CD4-positive, alpha-beta T cell (primary cell): ENCODE measurements around the gene SULT4A1. TPM values are rescaled to one million over a fixed set of nuclear protein-coding genes. Genes with fewer than 3 reads are reported as not detected.

ENCODE experiments used
- ATAC-seq: fragments of 200-7000 bp; cut with Tn5 transposase; one replicate; pipeline ENCODE4 v1.10.0; 2022; ENCODE audit warnings: mild to moderate bottlenecking; ENCODE audit not compliant: poor library complexity
- CTCF ChIA-PET: fragments of 350-600 bp; sonication (Branson Sonifier 250); formaldehyde crosslinking; loops from one replicate; lab custom pipeline; 2021; ENCODE audit warnings: antibody characterized with exemption, inconsistent platforms; lab: Charles Lee
- POLR2A ChIA-PET: fragments of 350-600 bp; sonication (Branson Sonifier 250); formaldehyde crosslinking; loops from one replicate; lab custom pipeline; 2021; ENCODE audit warnings: antibody characterized with exemption, inconsistent platforms; lab: Charles Lee
- DNase-seq, 14 experiments: peaks; one replicate each; pipeline ENCODE4 v3.0.0-alpha.2; 2013 to 2020; ENCODE audit warnings: mixed read lengths in 2 of 14
- H3K27ac ChIP-seq, 2 donors: one replicate each; pipeline versions ENCODE4 v1.5.1 to v1.7.0; 2013; ENCODE audit warnings: low read length in 2 of 2, low read depth in 1 of 2, mild to moderate bottlenecking in 1 of 2
- H3K27me3 ChIP-seq, 2 experiments: 1 replicate in 1 of 2; 2 replicates in 1 of 2; pipeline versions ENCODE4 v1.6.1 to v1.7.0; 2013; ENCODE audit warnings: low read length in 2 of 2, control low read depth in 1 of 2, mild to moderate bottlenecking in 1 of 2, moderate library complexity in 1 of 2; ENCODE audit not compliant: insufficient read depth in 2 of 2, control insufficient read depth in 1 of 2
- H3K36me3 ChIP-seq: one replicate; pipeline ENCODE4 v1.6.1; 2013; ENCODE audit warnings: low read length, control low read depth; ENCODE audit not compliant: insufficient read depth
- H3K4me1 ChIP-seq: one replicate; pipeline ENCODE4 v1.6.1; 2013; ENCODE audit warnings: low read length, control low read depth; ENCODE audit not compliant: insufficient read depth
- H3K4me3 ChIP-seq: one replicate; pipeline ENCODE4 v1.5.1; 2013; ENCODE audit warnings: mild to moderate bottlenecking, low read length, moderate library complexity
- H3K9me3 ChIP-seq, 2 experiments: 1 replicate in 1 of 2; 2 replicates in 1 of 2; pipeline versions ENCODE4 v1.6.1 to v1.7.0; 2013; ENCODE audit warnings: low read length in 2 of 2, mild to moderate bottlenecking in 2 of 2, control low read depth in 1 of 2, moderate library complexity in 1 of 2; ENCODE audit not compliant: control insufficient read depth in 1 of 2, insufficient read depth in 1 of 2
- H3K27ac Mint-ChIP-seq: one replicate; pipeline ENCODE4 v1.8.0; 2020; ENCODE audit warnings: mixed read lengths
- H3K27me3 Mint-ChIP-seq: one replicate; pipeline ENCODE4 v1.8.0; 2021; ENCODE audit warnings: mixed read lengths
- H3K36me3 Mint-ChIP-seq: one replicate; pipeline ENCODE4 v1.8.0; 2021; ENCODE audit warnings: low read depth, mixed read lengths
- H3K4me1 Mint-ChIP-seq: one replicate; pipeline ENCODE4 v1.8.0; 2021; ENCODE audit warnings: low read depth, mixed read lengths
- H3K4me3 Mint-ChIP-seq: one replicate; pipeline ENCODE4 v1.8.0; 2020; ENCODE audit warnings: mild to moderate bottlenecking, mixed read lengths
- H3K9me3 Mint-ChIP-seq: one replicate; pipeline ENCODE4 v1.8.0; 2020; ENCODE audit warnings: mixed read lengths
- CTCF ChIP-seq: fragments of 200-600 bp; IDR thresholded peaks from one replicate; pipeline ENCODE4 v1.8.0; 2022; ENCODE audit warnings: antibody characterized with exemption, mild to moderate bottlenecking
- intact Hi-C, 2 experiments: fragments of 100-400 bp; cut with DNase I in 1 of 2; cut with micrococcal nuclease in 1 of 2; formaldehyde crosslinking; loops; one replicate each; pipeline versions ENCODE4 v1.15.1 to v1.9.0; 2023 to 2025; cut with DNase I, micrococcal nuclease
- total RNA-seq, 174 experiments: library from RNA in 2 of 174; stranded (reverse) in 2 of 174; gene quantifications; one replicate each; pipeline ENCODE4 v1.2.3 and lab custom pipeline; 2021 to 2026

Gene SULT4A1
- total RNA-seq, 2 experiments from 2014 or later: not detected

- H3K4me1 Mint-ChIP-seq: peaks cover 4% of the 10 kb centered on the region
- no peaks in the 10 kb centered on the region for H3K36me3 Mint-ChIP-seq
- no peaks in the 10 kb centered on the region for H3K4me1 ChIP-seq
- no peaks in the 10 kb centered on the region for H3K9me3 ChIP-seq
- peaks cover 24% of the 10 kb centered on the region for H3K27me3 Mint-ChIP-seq
- H3K27ac ChIP-seq: no peak overlapping the region
- DNase-seq: no peak
- no peak for ATAC-seq
- H3K4me3 Mint-ChIP-seq: no peak overlapping the region
- H3K9me3 Mint-ChIP-seq: no peaks in the 10 kb centered on the region
- no peaks in the 10 kb centered on the region for H3K36me3 ChIP-seq
- ChIA-PET CTCF (no interaction called here), POLR2A (no interaction called here)
- H3K4me3 ChIP-seq: no peak overlapping the region
- no peak overlapping the region for H3K27ac Mint-ChIP-seq
- TF ChIP-seq CTCF: no peak
- peaks cover 4% of the 10 kb centered on the region in 2 experiments for H3K27me3 ChIP-seq
- intact Hi-C loops: loop anchor here in 1 of 2 experiments (10.0 kb wide), 1 partner anchor 1346 kb away; the partner anchor contains the start of gene NUP50
These were observed 43.3 kb downstream of the SULT4A1 start for GRCh38 chr22:43818981-43819380.

- ATAC-seq (no peak), DNase-seq (no peak)
- intact Hi-C loops: loop anchor here in 1 of 2 experiments (10.0 kb wide), 1 partner anchor 1347 kb away; the partner anchor contains the start of gene NUP50
- no peak overlapping the region for H3K27ac ChIP-seq
- H3K4me3 Mint-ChIP-seq: no peak overlapping the region
- POLR2A ChIA-PET: no interaction called here
- H3K27me3 ChIP-seq: no peaks in the 10 kb centered on the region
- no peaks in the 10 kb centered on the region for H3K36me3 ChIP-seq
- H3K4me1 ChIP-seq: peaks cover 11% of the 10 kb centered on the region
- CTCF ChIA-PET: no interaction called here
- no peak overlapping the region for H3K4me3 ChIP-seq
- peaks cover 15% of the 10 kb centered on the region for H3K4me1 Mint-ChIP-seq
- no peaks in the 10 kb centered on the region for H3K9me3 Mint-ChIP-seq
- TF ChIP-seq CTCF: no peak
- H3K27me3 Mint-ChIP-seq: peaks cover 18% of the 10 kb centered on the region
- peaks cover 11% of the 10 kb centered on the region for H3K36me3 Mint-ChIP-seq
- H3K9me3 ChIP-seq: no peaks in the 10 kb centered on the region
- no peak overlapping the region for H3K27ac Mint-ChIP-seq
These were observed 44.9 kb downstream of the SULT4A1 start for GRCh38 chr22:43817402-43817801.

- intact Hi-C loops: loop anchor here in 1 of 2 experiments (5.0 to 10.0 kb wide), 3 partner anchors 683 to 1351 kb away; partner anchors contain the start of genes NUP50, PRR5 and RTL6
- Histone ChIP-seq H3K27ac (no peak overlapping the region), H3K4me3 (no peak overlapping the region), H3K27me3 (no peaks in the 10 kb centered on the region), H3K4me1 (peaks cover 17% of the 10 kb centered on the region), H3K36me3 (no peaks in the 10 kb centered on the region), H3K9me3 (no peaks in the 10 kb centered on the region)
- Mint-ChIP-seq H3K36me3 (peaks cover 22% of the 10 kb centered on the region), H3K27me3 (no peaks in the 10 kb centered on the region), H3K4me1 (peaks cover 27% of the 10 kb centered on the region), H3K27ac (no peak overlapping the region), H3K9me3 (no peaks in the 10 kb centered on the region), H3K4me3 (peak overlapping the region; percentile 58)
- DNase-seq: no peak
- ChIA-PET CTCF (no interaction called here), POLR2A (no interaction called here)
- TF ChIP-seq CTCF: no peak
- ATAC-seq: no peak
These were observed 48.0 kb downstream of the SULT4A1 start for GRCh38 chr22:43814264-43814663.
